GM23338 (cell line): ENCODE measurements around the gene NEU3. TPM values are rescaled to one million over a fixed set of nuclear protein-coding genes. Genes with fewer than 3 reads are reported as not detected.

Source experiments
- ATAC-seq: fragments of 200-7000 bp; cut with Tn5 transposase; 3 replicates; pipeline ENCODE4 v1.9.1; 2020
- DNase-seq: peaks from one replicate; pipeline ENCODE4 v3.0.0-alpha.2; 2015; ENCODE audit warnings: low spot score
- H2AFZ ChIP-seq: fragments of 200-600 bp; sonication (generic); 2 replicates; pipeline ENCODE4 v1.8.0; 2016; ENCODE audit warnings: antibody characterized with exemption, mild to moderate bottlenecking, moderate library complexity
- H3F3A ChIP-seq: fragments of 200-600 bp; sonication (generic); replicated peaks from 2 replicates; pipeline ENCODE4 v1.8.0; 2017; ENCODE audit warnings: antibody characterized with exemption, mixed run types, low read depth
- H3K27ac ChIP-seq: fragments of 200-600 bp; sonication (generic); 2 replicates; pipeline ENCODE4 v1.6.1; 2016; ENCODE audit warnings: low read depth
- H3K27me3 ChIP-seq: fragments of 200-600 bp; sonication (generic); 2 replicates; pipeline ENCODE4 v1.8.0; 2016; ENCODE audit warnings: mild to moderate bottlenecking, mixed run types, moderate library complexity; ENCODE audit not compliant: insufficient read depth
- H3K36me3 ChIP-seq: fragments of 200-600 bp; sonication (generic); 2 replicates; pipeline ENCODE4 v1.8.0; 2016; ENCODE audit warnings: mild to moderate bottlenecking; ENCODE audit not compliant: insufficient read depth
- H3K4me1 ChIP-seq: fragments of 200-600 bp; sonication (generic); 2 replicates; pipeline ENCODE4 v1.8.0; 2016; ENCODE audit warnings: mild to moderate bottlenecking, moderate library complexity; ENCODE audit not compliant: insufficient read depth
- H3K4me2 ChIP-seq: fragments of 200-600 bp; sonication (generic); 2 replicates; pipeline ENCODE4 v1.7.1; 2017; ENCODE audit warnings: mixed run types
- H3K4me3 ChIP-seq: fragments of 200-600 bp; sonication (generic); 2 replicates; pipeline ENCODE4 v1.6.1; 2016; ENCODE audit warnings: mixed run types
- H3K79me2 ChIP-seq: fragments of 200-600 bp; sonication (generic); replicated peaks from 2 replicates; pipeline ENCODE4 v1.8.0; 2017; ENCODE audit warnings: mild to moderate bottlenecking; ENCODE audit not compliant: insufficient read depth
- H3K9me2 ChIP-seq: fragments of 200-600 bp; sonication (generic); 2 replicates; pipeline ENCODE4 v1.8.0; 2017; ENCODE audit not compliant: insufficient read depth
- H4K20me1 ChIP-seq: fragments of 200-600 bp; sonication (generic); replicated peaks from 2 replicates; pipeline ENCODE4 v1.8.0; 2017; ENCODE audit warnings: mild to moderate bottlenecking; ENCODE audit not compliant: insufficient read depth
- H3K27ac Mint-ChIP-seq: 2 replicates; pipeline ENCODE4 v1.8.0; 2020; ENCODE audit warnings: inconsistent platforms, mild to moderate bottlenecking, moderate library complexity, mixed read lengths
- H3K27me3 Mint-ChIP-seq: 3 replicates; pipeline ENCODE4 v1.8.0; 2022; ENCODE audit warnings: low read depth, mild to moderate bottlenecking, moderate library complexity, mixed read lengths, inconsistent platforms; ENCODE audit not compliant: insufficient read depth, poor library complexity
- H3K36me3 Mint-ChIP-seq: 3 replicates; pipeline ENCODE4 v1.8.0; 2021; ENCODE audit warnings: low read depth, mild to moderate bottlenecking, inconsistent platforms, moderate library complexity, mixed read lengths
- H3K4me1 Mint-ChIP-seq: 3 replicates; pipeline ENCODE4 v1.8.0; 2020; ENCODE audit warnings: mild to moderate bottlenecking, inconsistent platforms, mixed read lengths
- H3K4me3 Mint-ChIP-seq: 3 replicates; pipeline ENCODE4 v1.8.0; 2021; ENCODE audit warnings: moderate library complexity, mild to moderate bottlenecking, inconsistent platforms, mixed read lengths
- H3K9me3 Mint-ChIP-seq: 3 replicates; pipeline ENCODE4 v1.8.0; 2020; ENCODE audit warnings: moderate library complexity, mild to moderate bottlenecking, inconsistent platforms, mixed read lengths
- CREB1 ChIP-seq: fragments of 250-450 bp; sonication (Bioruptor Pico); IDR thresholded peaks from 2 replicates; pipeline ENCODE4 v1.5.0; 2020; ENCODE audit warnings: low read depth, mild to moderate bottlenecking, moderate library complexity
- JUNB ChIP-seq: IDR thresholded peaks from one replicate; pipeline ENCODE4 v1.6.1; 2016; ENCODE audit warnings: antibody characterized with exemption; ENCODE audit not compliant: unreplicated experiment
- NANOG ChIP-seq: IDR thresholded peaks from 2 replicates; pipeline ENCODE4 v1.6.1; 2016; ENCODE audit warnings: antibody characterized with exemption, borderline replicate concordance
- STAT1 ChIP-seq: IDR thresholded peaks from one replicate; pipeline ENCODE4 v1.6.1; 2016; ENCODE audit warnings: antibody characterized with exemption; ENCODE audit not compliant: unreplicated experiment
- ZNF114 ChIP-seq: fragments of 250-450 bp; sonication (Bioruptor Pico); IDR thresholded peaks from 2 replicates; pipeline ENCODE4 v1.5.0; 2020; ENCODE audit warnings: mild to moderate bottlenecking, moderate library complexity
- ZNF331 ChIP-seq: fragments of 250-450 bp; sonication (Bioruptor Pico); IDR thresholded peaks from 2 replicates; pipeline ENCODE4 v1.5.0; 2020; ENCODE audit warnings: low read depth, mild to moderate bottlenecking, moderate library complexity
- ZNF462 ChIP-seq: fragments of 250-450 bp; sonication (Bioruptor Pico); IDR thresholded peaks from 2 replicates; pipeline ENCODE4 v1.5.0; 2020; ENCODE audit warnings: mild to moderate bottlenecking, moderate library complexity
- polyA plus RNA-seq: library from polyadenylated mRNA; unstranded; fragments of >200 nt; fragmentation: Nextera tagmentation; extraction: Ambion mirVana; gene quantifications from 2 replicates; pipeline ENCODE4 v1.2.1, GENCODE V29; 2016
- total RNA-seq: library from RNA; depleted of rRNA; stranded (reverse); fragments of >200 nt; shearing (Covaris generic); gene quantifications from 2 replicates; pipeline ENCODE4 v1.2.3, GENCODE V29; 2014
- TF ChIP-seq, protein P1 (sequence below): IDR thresholded peaks from 2 replicates; pipeline ENCODE4 v1.6.1; 2016; ENCODE audit warnings: antibody characterized with exemption
- TF ChIP-seq, protein P2 (sequence below): IDR thresholded peaks from one replicate; pipeline ENCODE4 v1.6.1; 2018; ENCODE audit warnings: antibody characterized with exemption; ENCODE audit not compliant: unreplicated experiment

The NEU3 gene
- total and polyA plus RNA-seq, 2 experiments from 2014 or later = 2.8 to 25.9 TPM

- Histone ChIP-seq H4K20me1 (peaks cover 36% of the 10 kb centered on the region), H3K27ac (no peak overlapping the region), H3K27me3 (no peaks in the 10 kb centered on the region), H3K4me1 (peaks cover 12% of the 10 kb centered on the region; the same call in 1 of the 2 replicates), H3K36me3 (0 out of 2 replicates have a peak, but pooled peaks cover 2% of the 10 kb centered on the region), H3K79me2 (peaks cover 68% of the 10 kb centered on the region), H3K9me2 (no peaks in the 10 kb centered on the region), H3K4me2 (no peak overlapping the region), H3F3A (no peaks in the 10 kb centered on the region), H3K4me3 (peak overlapping the region; percentile 94; the same call in 1 of the 2 replicates), H2AFZ (no peak overlapping the region)
- H3K36me3 Mint-ChIP-seq = no peaks in the 10 kb centered on the region; the same call in 2 of the 3 replicates
- TF ChIP-seq, protein P1, sequence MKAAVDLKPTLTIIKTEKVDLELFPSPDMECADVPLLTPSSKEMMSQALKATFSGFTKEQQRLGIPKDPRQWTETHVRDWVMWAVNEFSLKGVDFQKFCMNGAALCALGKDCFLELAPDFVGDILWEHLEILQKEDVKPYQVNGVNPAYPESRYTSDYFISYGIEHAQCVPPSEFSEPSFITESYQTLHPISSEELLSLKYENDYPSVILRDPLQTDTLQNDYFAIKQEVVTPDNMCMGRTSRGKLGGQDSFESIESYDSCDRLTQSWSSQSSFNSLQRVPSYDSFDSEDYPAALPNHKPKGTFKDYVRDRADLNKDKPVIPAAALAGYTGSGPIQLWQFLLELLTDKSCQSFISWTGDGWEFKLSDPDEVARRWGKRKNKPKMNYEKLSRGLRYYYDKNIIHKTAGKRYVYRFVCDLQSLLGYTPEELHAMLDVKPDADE = no peak
- TF ChIP-seq NANOG = no peak
- TF ChIP-seq CREB1 = no peak
- TF ChIP-seq, protein P2, sequence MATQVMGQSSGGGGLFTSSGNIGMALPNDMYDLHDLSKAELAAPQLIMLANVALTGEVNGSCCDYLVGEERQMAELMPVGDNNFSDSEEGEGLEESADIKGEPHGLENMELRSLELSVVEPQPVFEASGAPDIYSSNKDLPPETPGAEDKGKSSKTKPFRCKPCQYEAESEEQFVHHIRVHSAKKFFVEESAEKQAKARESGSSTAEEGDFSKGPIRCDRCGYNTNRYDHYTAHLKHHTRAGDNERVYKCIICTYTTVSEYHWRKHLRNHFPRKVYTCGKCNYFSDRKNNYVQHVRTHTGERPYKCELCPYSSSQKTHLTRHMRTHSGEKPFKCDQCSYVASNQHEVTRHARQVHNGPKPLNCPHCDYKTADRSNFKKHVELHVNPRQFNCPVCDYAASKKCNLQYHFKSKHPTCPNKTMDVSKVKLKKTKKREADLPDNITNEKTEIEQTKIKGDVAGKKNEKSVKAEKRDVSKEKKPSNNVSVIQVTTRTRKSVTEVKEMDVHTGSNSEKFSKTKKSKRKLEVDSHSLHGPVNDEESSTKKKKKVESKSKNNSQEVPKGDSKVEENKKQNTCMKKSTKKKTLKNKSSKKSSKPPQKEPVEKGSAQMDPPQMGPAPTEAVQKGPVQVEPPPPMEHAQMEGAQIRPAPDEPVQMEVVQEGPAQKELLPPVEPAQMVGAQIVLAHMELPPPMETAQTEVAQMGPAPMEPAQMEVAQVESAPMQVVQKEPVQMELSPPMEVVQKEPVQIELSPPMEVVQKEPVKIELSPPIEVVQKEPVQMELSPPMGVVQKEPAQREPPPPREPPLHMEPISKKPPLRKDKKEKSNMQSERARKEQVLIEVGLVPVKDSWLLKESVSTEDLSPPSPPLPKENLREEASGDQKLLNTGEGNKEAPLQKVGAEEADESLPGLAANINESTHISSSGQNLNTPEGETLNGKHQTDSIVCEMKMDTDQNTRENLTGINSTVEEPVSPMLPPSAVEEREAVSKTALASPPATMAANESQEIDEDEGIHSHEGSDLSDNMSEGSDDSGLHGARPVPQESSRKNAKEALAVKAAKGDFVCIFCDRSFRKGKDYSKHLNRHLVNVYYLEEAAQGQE = no peak
- no peak for TF ChIP-seq ZNF462 (CRISPR knock-in tag)
- TF ChIP-seq JUNB = no peak
- TF ChIP-seq STAT1 = no peak
- TF ChIP-seq ZNF331 (CRISPR knock-in tag) = no peak
- no peak for TF ChIP-seq ZNF114 (CRISPR knock-in tag)
- no peak overlapping the region for H3K4me3 Mint-ChIP-seq
- DNase-seq (no peak), ATAC-seq (no peak)
- H3K4me1 Mint-ChIP-seq = peaks cover 7% of the 10 kb centered on the region; the same call in 2 of the 3 replicates
- H3K27ac Mint-ChIP-seq = no peak overlapping the region
- no peaks in the 10 kb centered on the region for H3K9me3 Mint-ChIP-seq
- peaks cover 6% of the 10 kb centered on the region for H3K27me3 Mint-ChIP-seq
Measured at GRCh38 chr11:74951226-74951625, 37.5 kb upstream of the NEU3 start.
